K562 (cell line): ENCODE measurements around the gene EPHA2. TPM values are rescaled to one million over a fixed set of nuclear protein-coding genes. Genes with fewer than 3 reads are reported as not detected.
A peak's percentile ranks its signal among the peaks of the same experiment; 100 is the strongest.

Experiments used
- ATAC-seq: fragments of 200-7000 bp; cut with Tn5 transposase; 3 replicates; pipeline ENCODE4 v1.9.1; 2020; ENCODE audit warnings: moderate library complexity
- BruUV-seq: library from RNA; stranded (reverse); fragments of 400-500 nt; replicated peaks from 2 replicates; lab custom pipeline; 2021; lab: Mats Ljungman, UMichigan
- CTCF ChIA-PET: fragments of 300-600 bp; formaldehyde crosslinking; extraction: SDS; loops from one replicate; lab custom pipeline; 2021; ENCODE audit warnings: low intra/inter-chr PET ratio; lab: Yijun Ruan, JAX
- POLR2A ChIA-PET: fragments of 300-600, 350-650 bp; sonication (Branson Sonifier 250); formaldehyde crosslinking; extraction: SDS; loops from one replicate; lab custom pipeline; 2021; ENCODE audit warnings: antibody characterized with exemption, inconsistent platforms; lab: Yijun Ruan, JAX
- DNase-seq, 4 experiments: peaks; one replicate each; pipeline versions ENCODE4 v3.0.0 to v3.0.0-alpha.2; 2011 to 2018; ENCODE audit warnings: low spot score in 3 of 4, mixed read lengths in 3 of 4; ENCODE audit errors: extremely low read depth in 1 of 4
- FAIRE-seq: peaks from 2 replicates; lab custom pipeline; 2011; peaks lifted over from hg19 to GRCh38; lab: Jason Lieb, UNC
- H2AFZ ChIP-seq: 2 replicates; pipeline ENCODE4 v1.6.0; 2011; ENCODE audit warnings: low read depth, low read length, control low read depth, inconsistent platforms
- H3K27ac ChIP-seq: fragments of 200-600 bp; 3 replicates; pipeline ENCODE4 v1.8.0; 2011; ENCODE audit warnings: low read depth, mild to moderate bottlenecking, control low read depth, inconsistent platforms, low read length, moderate library complexity, mixed read lengths; ENCODE audit errors: extremely low read depth
- H3K27me3 ChIP-seq, 2 experiments: fragments of 300-600 bp in 1 of 2; 2 replicates in 1 of 2; 3 replicates in 1 of 2; pipeline versions ENCODE4 v1.6.0 to v1.8.0; 2011; ENCODE audit warnings: inconsistent platforms in 2 of 2, low read length in 2 of 2, mild to moderate bottlenecking in 1 of 2, mixed read lengths in 1 of 2, moderate library complexity in 1 of 2; ENCODE audit not compliant: control insufficient read depth in 2 of 2, insufficient read depth in 2 of 2
- H3K36me3 ChIP-seq: fragments of 300-600 bp; 3 replicates; pipeline ENCODE4 v1.8.0; 2011; ENCODE audit warnings: mild to moderate bottlenecking, low read length, inconsistent platforms; ENCODE audit not compliant: control insufficient read depth, insufficient read depth
- H3K4me1 ChIP-seq, 2 experiments: fragments of 200-600 bp in 1 of 2; replicated peaks in 1 of 2; 2 replicates in 1 of 2; 3 replicates in 1 of 2; pipeline versions ENCODE4 v1.5.1 to v1.8.0; 2011; ENCODE audit warnings: inconsistent platforms in 2 of 2, low read length in 2 of 2, mild to moderate bottlenecking in 1 of 2, mixed read lengths in 1 of 2, moderate library complexity in 1 of 2; ENCODE audit not compliant: control insufficient read depth in 2 of 2, insufficient read depth in 2 of 2
- H3K4me2 ChIP-seq: 2 replicates; pipeline ENCODE4 v1.6.1; 2011; ENCODE audit warnings: low read length, control low read depth, inconsistent platforms, mixed read lengths; ENCODE audit not compliant: insufficient read depth
- H3K4me3 ChIP-seq: fragments of 200-600 bp; sonication (generic), shearing (Covaris generic); 2 replicates; pipeline ENCODE4 v1.5.1; 2016; ENCODE audit warnings: control low read depth, inconsistent platforms
- H3K79me2 ChIP-seq: fragments of 200-600 bp; 3 replicates; pipeline ENCODE4 v1.8.0; 2011; ENCODE audit warnings: low read length, inconsistent platforms; ENCODE audit not compliant: control insufficient read depth, insufficient read depth
- H3K9ac ChIP-seq, 2 experiments: 2 replicates each; pipeline versions ENCODE4 v1.6.0 to v1.6.1; 2011; ENCODE audit warnings: low read depth in 2 of 2, low read length in 2 of 2, control low read depth in 1 of 2, inconsistent platforms in 1 of 2, mild to moderate bottlenecking in 1 of 2, mixed read lengths in 1 of 2; ENCODE audit not compliant: insufficient read depth in 1 of 2
- H3K9me1 ChIP-seq: one replicate; pipeline ENCODE4 v1.6.0; 2011; ENCODE audit warnings: inconsistent platforms, mild to moderate bottlenecking, low read length, moderate library complexity; ENCODE audit not compliant: control insufficient read depth, insufficient read depth
- H3K9me3 ChIP-seq: replicated peaks from 2 replicates; pipeline ENCODE4 v1.5.1; 2011; ENCODE audit warnings: low read depth, low read length, inconsistent platforms; ENCODE audit not compliant: control insufficient read depth, insufficient read depth
- H4K20me1 ChIP-seq: replicated peaks from 2 replicates; pipeline ENCODE4 v1.6.1; 2011; ENCODE audit warnings: low read length, inconsistent platforms, mixed read lengths; ENCODE audit not compliant: control insufficient read depth, insufficient read depth
- CC2D1A ChIP-seq: fragments of 450-650 bp; IDR thresholded peaks from 2 replicates; pipeline ENCODE4 v1.6.1; 2017; ENCODE audit warnings: mild to moderate bottlenecking
- HNRNPLL ChIP-seq: fragments of 200-400 bp; formaldehyde crosslinking; IDR thresholded peaks from 2 replicates; pipeline ENCODE4 v1.6.1; 2017; ENCODE audit warnings: low read length, low read depth, mild to moderate bottlenecking; ENCODE audit not compliant: poor library complexity, severe bottlenecking
- KDM1A ChIP-seq, 2 experiments: fragments of 450-650 bp; IDR thresholded peaks; 2 replicates each; pipeline ENCODE4 v1.6.1; 2016; ENCODE audit warnings: mild to moderate bottlenecking in 2 of 2
- RBM39 ChIP-seq: fragments of 200-400 bp; formaldehyde crosslinking; optimal IDR thresholded peaks from 2 replicates; pipeline ENCODE3; 2018; ENCODE audit warnings: low read depth, low read length
- ZNF175 ChIP-seq: fragments of 200-800 bp; sonication (Bioruptor generic); IDR thresholded peaks from 2 replicates; pipeline ENCODE4 v1.6.1; 2016; ENCODE audit warnings: low read depth, mild to moderate bottlenecking, missing genetic modification characterization, missing compliant biosample characterization
- ZNF263 ChIP-seq: sonication (generic); formaldehyde crosslinking; IDR thresholded peaks from 2 replicates; pipeline ENCODE4 v1.8.0; 2022; ENCODE audit warnings: mild to moderate bottlenecking, missing genetic modification reagents, borderline replicate concordance
- WGBS: fragments of 100-300 bp; shearing (Covaris generic); methylation state at CpG from one replicate; pipeline ENCODE4 v1.1.6; 2016; ENCODE audit warnings: low coverage, mixed read lengths; ENCODE audit not compliant: insufficient coverage; ENCODE audit errors: missing lambda C conversion rate; 5-methylcytosine and 5-hydroxymethylcytosine counted together
- in situ Hi-C: fragments of 300-500 bp; cut with MboI; formaldehyde crosslinking; loops from 4 replicates; pipeline ENCODE4 v1.15.0; 2018; ENCODE audit warnings: inconsistent platforms, mixed read lengths
- intact Hi-C: fragments of 100-400 bp; cut with micrococcal nuclease; formaldehyde crosslinking; loops from 2 replicates; pipeline ENCODE4 v1.14.2; 2022
- polyA plus RNA-seq, 8 experiments: library from polyadenylated mRNA; depleted of rRNA in 4 of 8; stranded (reverse) in 5 of 8; unstranded in 3 of 8; fragments of >200 nt; fragmentation: Nextera tagmentation in 2 of 8; fragmentation: Illumina TruSeq in 1 of 8; extraction: Ambion mirVana in 2 of 8; extraction: Trizol in 1 of 8; gene quantifications; 2 replicates each; pipeline versions ENCODE4 v1.2.1 to v1.2.3, GENCODE V29; 2011 to 2014; ENCODE audit warnings: inconsistent platforms in 1 of 8, missing spikeins in 1 of 8
- total RNA-seq, 7 experiments: library from RNA; depleted of rRNA in 6 of 7; stranded (reverse); fragments of >200 nt in 6 of 7; fragmentation: Illumina TruSeq in 2 of 7; extraction: Trizol in 2 of 7; gene quantifications; 2 replicates each; pipeline versions ENCODE4 v1.2.1 to v1.2.3, GENCODE V29; 2011 to 2021; ENCODE audit warnings: low replicate concordance in 1 of 7
- TF ChIP-seq, protein P1 (sequence below): sonication (generic); formaldehyde crosslinking; IDR thresholded peaks from 2 replicates; pipeline ENCODE4 v1.8.1; 2023; ENCODE audit warnings: mild to moderate bottlenecking, missing genetic modification reagents
- TF ChIP-seq, protein P2 (sequence below): fragments of 450-650 bp; IDR thresholded peaks from 2 replicates; pipeline ENCODE4 v1.6.1; 2017; ENCODE audit warnings: antibody characterized with exemption, mild to moderate bottlenecking
- TF ChIP-seq, protein P3 (sequence below): sonication (generic); formaldehyde crosslinking; IDR thresholded peaks from 2 replicates; pipeline ENCODE4 v1.8.1; 2022; ENCODE audit warnings: missing genetic modification reagents

Gene EPHA2
- total and polyA plus RNA-seq, 9 of the 15 experiments (the other 6 are each of a cell fraction or from before 2014, with no cell fraction given), result 0.04 to 0.40 (median 0.07) TPM; not detected in 4

DNA sequence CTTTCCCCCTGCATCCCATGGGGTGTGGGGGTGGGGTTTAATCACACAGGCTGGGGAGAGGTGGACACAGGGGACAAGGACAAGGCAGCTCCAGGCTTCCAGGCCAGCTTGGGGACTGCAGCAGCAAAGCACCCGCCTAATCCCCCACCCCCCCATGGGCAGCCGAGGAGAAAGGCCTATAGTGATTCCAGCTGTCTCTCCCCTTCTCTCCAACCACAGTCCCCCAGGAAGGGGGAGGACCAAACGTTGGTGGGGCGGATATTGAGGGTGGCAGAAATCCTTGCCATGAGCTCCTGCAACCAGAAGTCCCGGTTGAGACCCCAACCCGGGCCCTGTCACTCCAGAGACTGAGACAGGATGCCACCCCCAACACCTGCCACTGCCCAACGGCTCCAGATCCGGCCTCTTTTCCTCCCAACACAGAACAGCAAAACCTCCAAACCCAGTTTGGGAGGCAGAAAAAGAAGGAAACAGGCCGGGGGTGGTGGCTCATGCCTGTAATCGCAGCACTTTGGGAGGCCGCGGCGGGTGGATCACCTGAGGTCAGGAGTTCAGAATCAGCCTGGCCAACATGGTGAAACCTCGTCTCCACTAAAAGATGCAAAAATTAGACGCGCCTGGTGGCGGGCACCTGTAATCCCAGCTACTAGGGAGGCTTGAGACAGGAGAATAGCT is 1.7 kb downstream of the EPHA2 start:
- Histone ChIP-seq H2AFZ (no peak overlapping the region), H3K4me1 (peaks cover 17 to 53% of the 10 kb centered on the region in 2 experiments), H3K79me2 (no peaks in the 10 kb centered on the region), H3K9me1 (peaks cover 4% of the 10 kb centered on the region), H4K20me1 (peaks cover 6% of the 10 kb centered on the region; the same call in 1 of the 2 replicates), H3K27me3 (no peaks in the 10 kb centered on the region), H3K9ac (peak overlapping the region in 1 of 2 experiments; percentile 26; a peak in 1 of 4 replicates), H3K36me3 (no peaks in the 10 kb centered on the region), H3K4me3 (no peak overlapping the region), H3K9me3 (no peaks in the 10 kb centered on the region), H3K27ac (no peak overlapping the region), H3K4me2 (no peak overlapping the region)
- DNase-seq (no peak), ATAC-seq (no peak), FAIRE-seq (no peak)
- POLR2A ChIA-PET, result interaction anchor here (0.6 to 1.7 kb wide), 5 partner anchors 8 to 45 kb away, joined by 3 to 6 read pairs (median 4); no protein-coding TSS in a partner anchor
- WGBS, result 46% methylated on average over 16 of the region's 17 CpGs
- intact Hi-C loops, result loop anchor here (5.0 kb wide), 1 partner anchor 72 kb away; no protein-coding TSS in a partner anchor
- no TSS peak for BruUV-seq
- TF ChIP-seq, protein P1, sequence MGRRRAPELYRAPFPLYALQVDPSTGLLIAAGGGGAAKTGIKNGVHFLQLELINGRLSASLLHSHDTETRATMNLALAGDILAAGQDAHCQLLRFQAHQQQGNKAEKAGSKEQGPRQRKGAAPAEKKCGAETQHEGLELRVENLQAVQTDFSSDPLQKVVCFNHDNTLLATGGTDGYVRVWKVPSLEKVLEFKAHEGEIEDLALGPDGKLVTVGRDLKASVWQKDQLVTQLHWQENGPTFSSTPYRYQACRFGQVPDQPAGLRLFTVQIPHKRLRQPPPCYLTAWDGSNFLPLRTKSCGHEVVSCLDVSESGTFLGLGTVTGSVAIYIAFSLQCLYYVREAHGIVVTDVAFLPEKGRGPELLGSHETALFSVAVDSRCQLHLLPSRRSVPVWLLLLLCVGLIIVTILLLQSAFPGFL (CRISPR knock-in tag), result no peak
- TF ChIP-seq KDM1A (IDR thresholded peaks at IDR 0.05), result peak in 1 of 2 experiments; percentile 26; a peak in 1 of 4 replicates
- TF ChIP-seq ZNF175 (CRISPR knock-in tag), result no peak
- TF ChIP-seq, protein P2, sequence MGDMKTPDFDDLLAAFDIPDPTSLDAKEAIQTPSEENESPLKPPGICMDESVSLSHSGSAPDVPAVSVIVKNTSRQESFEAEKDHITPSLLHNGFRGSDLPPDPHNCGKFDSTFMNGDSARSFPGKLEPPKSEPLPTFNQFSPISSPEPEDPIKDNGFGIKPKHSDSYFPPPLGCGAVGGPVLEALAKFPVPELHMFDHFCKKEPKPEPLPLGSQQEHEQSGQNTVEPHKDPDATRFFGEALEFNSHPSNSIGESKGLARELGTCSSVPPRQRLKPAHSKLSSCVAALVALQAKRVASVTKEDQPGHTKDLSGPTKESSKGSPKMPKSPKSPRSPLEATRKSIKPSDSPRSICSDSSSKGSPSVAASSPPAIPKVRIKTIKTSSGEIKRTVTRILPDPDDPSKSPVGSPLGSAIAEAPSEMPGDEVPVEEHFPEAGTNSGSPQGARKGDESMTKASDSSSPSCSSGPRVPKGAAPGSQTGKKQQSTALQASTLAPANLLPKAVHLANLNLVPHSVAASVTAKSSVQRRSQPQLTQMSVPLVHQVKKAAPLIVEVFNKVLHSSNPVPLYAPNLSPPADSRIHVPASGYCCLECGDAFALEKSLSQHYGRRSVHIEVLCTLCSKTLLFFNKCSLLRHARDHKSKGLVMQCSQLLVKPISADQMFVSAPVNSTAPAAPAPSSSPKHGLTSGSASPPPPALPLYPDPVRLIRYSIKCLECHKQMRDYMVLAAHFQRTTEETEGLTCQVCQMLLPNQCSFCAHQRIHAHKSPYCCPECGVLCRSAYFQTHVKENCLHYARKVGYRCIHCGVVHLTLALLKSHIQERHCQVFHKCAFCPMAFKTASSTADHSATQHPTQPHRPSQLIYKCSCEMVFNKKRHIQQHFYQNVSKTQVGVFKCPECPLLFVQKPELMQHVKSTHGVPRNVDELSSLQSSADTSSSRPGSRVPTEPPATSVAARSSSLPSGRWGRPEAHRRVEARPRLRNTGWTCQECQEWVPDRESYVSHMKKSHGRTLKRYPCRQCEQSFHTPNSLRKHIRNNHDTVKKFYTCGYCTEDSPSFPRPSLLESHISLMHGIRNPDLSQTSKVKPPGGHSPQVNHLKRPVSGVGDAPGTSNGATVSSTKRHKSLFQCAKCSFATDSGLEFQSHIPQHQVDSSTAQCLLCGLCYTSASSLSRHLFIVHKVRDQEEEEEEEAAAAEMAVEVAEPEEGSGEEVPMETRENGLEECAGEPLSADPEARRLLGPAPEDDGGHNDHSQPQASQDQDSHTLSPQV, result no peak
- TF ChIP-seq ZNF263 (CRISPR knock-in tag), result no peak
- no peak for TF ChIP-seq RBM39
- TF ChIP-seq HNRNPLL, result peak; percentile 32
- TF ChIP-seq, protein P3, sequence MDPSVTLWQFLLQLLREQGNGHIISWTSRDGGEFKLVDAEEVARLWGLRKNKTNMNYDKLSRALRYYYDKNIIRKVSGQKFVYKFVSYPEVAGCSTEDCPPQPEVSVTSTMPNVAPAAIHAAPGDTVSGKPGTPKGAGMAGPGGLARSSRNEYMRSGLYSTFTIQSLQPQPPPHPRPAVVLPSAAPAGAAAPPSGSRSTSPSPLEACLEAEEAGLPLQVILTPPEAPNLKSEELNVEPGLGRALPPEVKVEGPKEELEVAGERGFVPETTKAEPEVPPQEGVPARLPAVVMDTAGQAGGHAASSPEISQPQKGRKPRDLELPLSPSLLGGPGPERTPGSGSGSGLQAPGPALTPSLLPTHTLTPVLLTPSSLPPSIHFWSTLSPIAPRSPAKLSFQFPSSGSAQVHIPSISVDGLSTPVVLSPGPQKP (CRISPR knock-in tag), result no peak
- TF ChIP-seq CC2D1A, result no peak
- in situ Hi-C loops, result no loop called here
- CTCF ChIA-PET, result interaction anchor here (0.6 kb wide), 1 partner anchor 934 kb away, joined by 5 read pairs; no protein-coding TSS in a partner anchor
